Esophagus squamous epithelium (tissue), 4 donors: ENCODE results near the gene GTPBP8.

Experiments
- POLR2A ChIP-seq, 4 donors: fragments of 450-650 bp; IDR thresholded peaks; one replicate each; pipeline ENCODE4 v1.6.1; 2017; ENCODE audit warnings: antibody characterized with exemption in 4 of 4, mild to moderate bottlenecking in 4 of 4, moderate library complexity in 3 of 4
- TF ChIP-seq, protein P1 (sequence below), 6 experiments: fragments of 450-650 bp in 4 of 6; fragments of 200-600 bp in 2 of 6; sonication (generic) in 2 of 6; IDR thresholded peaks; one replicate each; pipeline ENCODE4 v1.5.1; 2016 to 2019; ENCODE audit warnings: antibody characterized with exemption in 6 of 6, mild to moderate bottlenecking in 4 of 6, moderate library complexity in 4 of 6

DNA sequence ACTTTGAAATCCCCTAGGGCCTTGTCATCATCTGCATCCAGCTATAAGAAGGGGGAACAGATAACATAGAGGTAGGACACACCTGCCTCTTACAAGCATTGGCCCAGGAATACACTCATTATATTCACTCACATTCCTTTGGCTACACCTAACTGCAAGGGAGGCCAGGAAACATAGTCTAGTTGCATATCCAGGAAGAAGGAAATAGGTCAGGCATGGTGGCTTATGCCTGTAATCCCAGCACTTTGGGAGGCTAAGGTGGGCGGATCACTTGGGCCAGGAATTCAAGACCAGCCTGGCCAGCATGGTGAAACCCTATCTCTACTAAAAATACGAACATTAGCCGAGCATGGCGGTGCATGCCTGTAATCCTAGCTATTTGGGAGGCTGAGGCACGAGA lies 48.8 kb downstream of the GTPBP8 start:
- TF ChIP-seq, protein P1, sequence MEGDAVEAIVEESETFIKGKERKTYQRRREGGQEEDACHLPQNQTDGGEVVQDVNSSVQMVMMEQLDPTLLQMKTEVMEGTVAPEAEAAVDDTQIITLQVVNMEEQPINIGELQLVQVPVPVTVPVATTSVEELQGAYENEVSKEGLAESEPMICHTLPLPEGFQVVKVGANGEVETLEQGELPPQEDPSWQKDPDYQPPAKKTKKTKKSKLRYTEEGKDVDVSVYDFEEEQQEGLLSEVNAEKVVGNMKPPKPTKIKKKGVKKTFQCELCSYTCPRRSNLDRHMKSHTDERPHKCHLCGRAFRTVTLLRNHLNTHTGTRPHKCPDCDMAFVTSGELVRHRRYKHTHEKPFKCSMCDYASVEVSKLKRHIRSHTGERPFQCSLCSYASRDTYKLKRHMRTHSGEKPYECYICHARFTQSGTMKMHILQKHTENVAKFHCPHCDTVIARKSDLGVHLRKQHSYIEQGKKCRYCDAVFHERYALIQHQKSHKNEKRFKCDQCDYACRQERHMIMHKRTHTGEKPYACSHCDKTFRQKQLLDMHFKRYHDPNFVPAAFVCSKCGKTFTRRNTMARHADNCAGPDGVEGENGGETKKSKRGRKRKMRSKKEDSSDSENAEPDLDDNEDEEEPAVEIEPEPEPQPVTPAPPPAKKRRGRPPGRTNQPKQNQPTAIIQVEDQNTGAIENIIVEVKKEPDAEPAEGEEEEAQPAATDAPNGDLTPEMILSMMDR (IDR thresholded peaks at IDR 0.05), result no peak
- TF ChIP-seq POLR2A (IDR thresholded peaks at IDR 0.05), result no peak
